KBM-7 (cell line): Measurements from ENCODE around the gene PAQR7.

Experiments
- DNase-seq: peaks from one replicate; pipeline ENCODE4 v3.0.0-alpha.2; 2015
- in situ Hi-C: fragments of 300-500 bp; cut with MboI; formaldehyde crosslinking; loops from 2 replicates; pipeline ENCODE4 v1.14.3; 2020; ENCODE audit warnings: low sequenced_read_pairs, low pct_unique_long_range_greater_than_20kb, mixed read lengths

Gene PAQR7

GRCh38 chr1:25828491-25828890, 47.0 kb downstream of the PAQR7 start:
- in situ Hi-C loops, result no loop called here
- no peak for DNase-seq

- in situ Hi-C loops, result no loop called here
- DNase-seq, result no peak
These were observed 48.9 kb downstream of the PAQR7 start for GRCh38 chr1:25826571-25826970.

GRCh38 chr1:25825605-25826004, 49.9 kb downstream of the PAQR7 start:
- in situ Hi-C loops, result no loop called here

GRCh38 chr1:25821630-25822091, 53.8 kb downstream of the PAQR7 start:
- in situ Hi-C loops, result no loop called here
- no peak for DNase-seq

More at GRCh38 chr1:25825605-25826004, 49.9 kb downstream of the PAQR7 start:
- no peak for DNase-seq

GRCh38 chr1:25821112-25821476, 54.4 kb downstream of the PAQR7 start:
- in situ Hi-C loops, result no loop called here
- no peak for DNase-seq

GRCh38 chr1:25820247-25821111, 55.0 kb downstream of the PAQR7 start:
- in situ Hi-C loops, result no loop called here
- peak; percentile 77 for DNase-seq

- in situ Hi-C loops, result no loop called here
- DNase-seq, result peak; percentile 89
These were observed 55.8 kb downstream of the PAQR7 start, which contains the start of gene MTFR1L for GRCh38 chr1:25819491-25820246. Gene MTFR1L (plus strand): TSS chr1:25819954. CDS start chr1:25823105, 3,151 bp downstream.

GRCh38 chr1:25818569-25818968, 56.9 kb downstream of the PAQR7 start:
- in situ Hi-C loops, result no loop called here
- DNase-seq, result no peak

- in situ Hi-C loops, result no loop called here
- DNase-seq, result no peak
These were observed 57.5 kb downstream of the PAQR7 start for GRCh38 chr1:25817840-25818501.

GRCh38 chr1:25816112-25816718, 59.3 kb downstream of the PAQR7 start:
- in situ Hi-C loops, result no loop called here
- no peak for DNase-seq

GRCh38 chr1:25815208-25816111, 60.0 kb downstream of the PAQR7 start:
- no peak for DNase-seq
- in situ Hi-C loops, result no loop called here

GRCh38 chr1:25814549-25815087, 60.9 kb downstream of the PAQR7 start:
- in situ Hi-C loops, result no loop called here
- no peak for DNase-seq

GRCh38 chr1:25813734-25814471, 61.6 kb downstream of the PAQR7 start:
- in situ Hi-C loops, result no loop called here
- DNase-seq, result no peak

- in situ Hi-C loops, result no loop called here
These were observed 62.3 kb downstream of the PAQR7 start for GRCh38 chr1:25813071-25813733.

More at GRCh38 chr1:25813071-25813733, 62.3 kb downstream of the PAQR7 start:
- no peak for DNase-seq
